Bronchial epithelial cell (primary cell): Measurements from ENCODE around the gene TTC4. TPM values are rescaled to one million over a fixed set of nuclear protein-coding genes. Genes with fewer than 3 reads are reported as not detected.
A peak's percentile ranks its signal among the peaks of the same experiment; 100 is the strongest.

Experiments
- DNase-seq: peaks from one replicate; pipeline ENCODE4 v3.0.0-alpha.2; 2010; ENCODE audit warnings: low read depth
- FAIRE-seq: peaks from 2 replicates; lab custom pipeline; 2011; peaks lifted over from hg19 to GRCh38; lab: Jason Lieb, UNC
- H3K27me3 ChIP-seq: 2 replicates; pipeline ENCODE4 v1.5.1; 2011; ENCODE audit warnings: low read length; ENCODE audit not compliant: control insufficient read depth, insufficient read depth
- H3K36me3 ChIP-seq: 2 replicates; pipeline ENCODE4 v1.5.1; 2011; ENCODE audit warnings: low read length; ENCODE audit not compliant: control insufficient read depth, insufficient read depth
- H3K4me3 ChIP-seq: 2 replicates; pipeline ENCODE4 v1.5.1; 2011; ENCODE audit warnings: mild to moderate bottlenecking, low read depth, low read length, control low read depth
- CTCF ChIP-seq: IDR thresholded peaks from 2 replicates; pipeline ENCODE4 v1.5.1; 2011; ENCODE audit warnings: mild to moderate bottlenecking, moderate library complexity, low read length, control low read depth, inconsistent platforms; ENCODE audit not compliant: insufficient read depth, severe bottlenecking
- total RNA-seq: library from RNA; depleted of rRNA; stranded (reverse); fragments of >200 nt; gene quantifications from 2 replicates; pipeline ENCODE4 v1.2.1, GENCODE V29; 2014

TTC4 gene
- total RNA-seq, 1 donor from 2014 or later = 30.8 TPM

- DNase-seq = no peak
- FAIRE-seq = no peak
- Histone ChIP-seq H3K27me3 (no peaks in the 10 kb centered on the region), H3K36me3 (no peaks in the 10 kb centered on the region), H3K4me3 (no peak overlapping the region)
- TF ChIP-seq CTCF = no peak
Measured at GRCh38 chr1:54678776-54679643, 36.7 kb upstream of the TTC4 start.

GRCh38 chr1:54679706-54680105, 36.0 kb upstream of the TTC4 start:
- DNase-seq = no peak
- no peak overlapping the region for H3K4me3 ChIP-seq
- no peaks in the 10 kb centered on the region for H3K36me3 ChIP-seq
- TF ChIP-seq CTCF = no peak
- H3K27me3 ChIP-seq = no peaks in the 10 kb centered on the region
- FAIRE-seq = no peak

- no peaks in the 10 kb centered on the region for H3K27me3 ChIP-seq
- FAIRE-seq = peak; percentile 7
Measured at GRCh38 chr1:54680387-54680786, 35.3 kb upstream of the TTC4 start.

GRCh38 chr1:54681358-54681757, 34.3 kb upstream of the TTC4 start:
- Histone ChIP-seq H3K4me3 (no peak overlapping the region), H3K36me3 (no peaks in the 10 kb centered on the region), H3K27me3 (no peaks in the 10 kb centered on the region)
- TF ChIP-seq CTCF = no peak
- DNase-seq (peak; percentile 16), FAIRE-seq (no peak)

More at GRCh38 chr1:54680387-54680786, 35.3 kb upstream of the TTC4 start:
- no peak for DNase-seq
- Histone ChIP-seq H3K36me3 (no peaks in the 10 kb centered on the region), H3K4me3 (no peak overlapping the region)
- no peak for TF ChIP-seq CTCF

GRCh38 chr1:54683453-54683852, 32.2 kb upstream of the TTC4 start:
- no peak for FAIRE-seq

More at GRCh38 chr1:54683453-54683852, 32.2 kb upstream of the TTC4 start:
- no peaks in the 10 kb centered on the region for H3K36me3 ChIP-seq
- H3K4me3 ChIP-seq = no peak overlapping the region
- H3K27me3 ChIP-seq = no peaks in the 10 kb centered on the region
- DNase-seq = no peak
- TF ChIP-seq CTCF = no peak
